ENCODE results near the gene CCM2L. TPM values are rescaled to one million over a fixed set of nuclear protein-coding genes. Genes with fewer than 3 reads are reported as not detected.

Gene CCM2L
- polyA plus RNA-seq, 1 donor (not counting 4 experiments of a cell fraction or from before 2014, with no cell fraction given), result not detected

DNA sequence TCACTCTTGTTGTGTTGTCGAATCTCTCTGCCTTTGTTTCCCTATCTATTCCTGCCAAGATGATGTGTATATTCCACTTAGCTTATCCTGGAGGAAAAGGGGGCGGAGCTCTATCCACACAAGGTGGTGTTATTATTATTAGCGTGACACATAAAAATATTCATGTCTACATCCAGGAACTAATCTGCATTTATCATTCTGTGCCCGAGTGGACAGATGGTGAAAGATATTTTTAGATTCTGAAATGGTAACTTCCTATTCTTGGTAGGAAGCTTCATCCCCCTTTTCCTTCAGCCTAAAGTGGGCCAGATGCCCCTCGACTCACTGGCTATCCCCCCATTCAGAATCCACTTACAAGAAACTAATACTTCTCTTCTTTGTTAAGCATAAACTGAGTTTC, 40.2 kb upstream of the CCM2L start:
- dilution Hi-C loops (cut with MboI; ENCODE audit: extremely low pct_ligation_motif_present, low sequenced_read_pairs), result no loop called here

GRCh38 chr20:31972471-31973021, 37.7 kb upstream of the CCM2L start:
- H3K27ac ChIP-seq (ENCODE audit: control insufficient read depth, insufficient read depth, low read length), result no peak overlapping the region
- no peak overlapping the region for H3K4me2 ChIP-seq (ENCODE audit: control insufficient read depth, extremely low read depth, insufficient read depth, low read depth, low read length)
- no peak overlapping the region for H2AFZ ChIP-seq (ENCODE audit: control insufficient read depth, low read length)
- dilution Hi-C loops (cut with MboI; ENCODE audit: extremely low pct_ligation_motif_present, low sequenced_read_pairs), result no loop called here
- H3K9ac ChIP-seq (ENCODE audit: control insufficient read depth, extremely low read depth, insufficient read depth, low read length), result no peak overlapping the region
- FAIRE-seq, result no peak
- no peak for TF ChIP-seq EZH2 (IDR thresholded peaks at IDR 0.05; ENCODE audit: low read length)
- TF ChIP-seq, protein P1, sequence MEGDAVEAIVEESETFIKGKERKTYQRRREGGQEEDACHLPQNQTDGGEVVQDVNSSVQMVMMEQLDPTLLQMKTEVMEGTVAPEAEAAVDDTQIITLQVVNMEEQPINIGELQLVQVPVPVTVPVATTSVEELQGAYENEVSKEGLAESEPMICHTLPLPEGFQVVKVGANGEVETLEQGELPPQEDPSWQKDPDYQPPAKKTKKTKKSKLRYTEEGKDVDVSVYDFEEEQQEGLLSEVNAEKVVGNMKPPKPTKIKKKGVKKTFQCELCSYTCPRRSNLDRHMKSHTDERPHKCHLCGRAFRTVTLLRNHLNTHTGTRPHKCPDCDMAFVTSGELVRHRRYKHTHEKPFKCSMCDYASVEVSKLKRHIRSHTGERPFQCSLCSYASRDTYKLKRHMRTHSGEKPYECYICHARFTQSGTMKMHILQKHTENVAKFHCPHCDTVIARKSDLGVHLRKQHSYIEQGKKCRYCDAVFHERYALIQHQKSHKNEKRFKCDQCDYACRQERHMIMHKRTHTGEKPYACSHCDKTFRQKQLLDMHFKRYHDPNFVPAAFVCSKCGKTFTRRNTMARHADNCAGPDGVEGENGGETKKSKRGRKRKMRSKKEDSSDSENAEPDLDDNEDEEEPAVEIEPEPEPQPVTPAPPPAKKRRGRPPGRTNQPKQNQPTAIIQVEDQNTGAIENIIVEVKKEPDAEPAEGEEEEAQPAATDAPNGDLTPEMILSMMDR (optimal IDR thresholded peaks at IDR 0.05 in 1 of 3, IDR thresholded peaks at IDR 0.05 in 1 of 3, conservative IDR thresholded peaks at IDR 0.05 in 1 of 3; ENCODE audit: extremely low read depth in 1 of 3, insufficient read depth in 2 of 3, low read length in 3 of 3), result no peak
- no peaks in the 10 kb centered on the region for H3K9me1 ChIP-seq (ENCODE audit: control insufficient read depth, extremely low read depth, insufficient read depth, low read length)
- H3K4me3 ChIP-seq (ENCODE audit: control insufficient read depth in 2 of 3, extremely low read depth in 1 of 3, insufficient read depth in 2 of 3, low read depth in 1 of 3, low read length in 3 of 3), result no peak overlapping the region
- no peaks in the 10 kb centered on the region for H3K79me2 ChIP-seq (ENCODE audit: control insufficient read depth, insufficient read depth, low read length)
- no peak for DNase-seq (ENCODE audit: low read depth, low spot score)
- no peaks in the 10 kb centered on the region for H4K20me1 ChIP-seq (ENCODE audit: control insufficient read depth, extremely low read depth, insufficient read depth, low read length)
- no peaks in the 10 kb centered on the region for H3K9me3 ChIP-seq (ENCODE audit: control insufficient read depth, low read depth, low read length)
- no peaks in the 10 kb centered on the region for H3K36me3 ChIP-seq (ENCODE audit: control insufficient read depth in 2 of 2, extremely low read depth in 1 of 2, insufficient read depth in 2 of 2, low read length in 2 of 2)
- H3K27me3 ChIP-seq (ENCODE audit: control insufficient read depth, extremely low read depth, insufficient read depth, low read length), result peaks cover 30% of the 10 kb centered on the region
- H3K4me1 ChIP-seq (ENCODE audit: control insufficient read depth, extremely low read depth, insufficient read depth, low read length), result no peaks in the 10 kb centered on the region

More for the DNA sequence above, 40.2 kb upstream of the CCM2L start:
- FAIRE-seq (no peak), DNase-seq (ENCODE audit: low read depth, low spot score) (no peak)
- Histone ChIP-seq H3K9me1 (ENCODE audit: control insufficient read depth, extremely low read depth, insufficient read depth, low read length) (no peaks in the 10 kb centered on the region), H3K9me3 (ENCODE audit: control insufficient read depth, low read depth, low read length) (no peaks in the 10 kb centered on the region), H3K4me2 (ENCODE audit: control insufficient read depth, extremely low read depth, insufficient read depth, low read depth, low read length) (no peak overlapping the region), H2AFZ (ENCODE audit: control insufficient read depth, low read length) (no peak overlapping the region), H3K9ac (ENCODE audit: control insufficient read depth, extremely low read depth, insufficient read depth, low read length) (no peak overlapping the region), H4K20me1 (ENCODE audit: control insufficient read depth, extremely low read depth, insufficient read depth, low read length) (no peaks in the 10 kb centered on the region), H3K4me3 (ENCODE audit: control insufficient read depth in 2 of 3, extremely low read depth in 1 of 3, insufficient read depth in 2 of 3, low read depth in 1 of 3, low read length in 3 of 3) (no peak overlapping the region), H3K27me3 (ENCODE audit: control insufficient read depth, extremely low read depth, insufficient read depth, low read length) (peaks cover 38% of the 10 kb centered on the region), H3K79me2 (ENCODE audit: control insufficient read depth, insufficient read depth, low read length) (no peaks in the 10 kb centered on the region), H3K36me3 (ENCODE audit: control insufficient read depth in 2 of 2, extremely low read depth in 1 of 2, insufficient read depth in 2 of 2, low read length in 2 of 2) (no peaks in the 10 kb centered on the region), H3K27ac (ENCODE audit: control insufficient read depth, insufficient read depth, low read length) (no peak overlapping the region), H3K4me1 (ENCODE audit: control insufficient read depth, extremely low read depth, insufficient read depth, low read length) (no peaks in the 10 kb centered on the region)
- no peak for TF ChIP-seq EZH2 (IDR thresholded peaks at IDR 0.05; ENCODE audit: low read length)
- TF ChIP-seq, protein P1 (optimal IDR thresholded peaks at IDR 0.05 in 1 of 3, IDR thresholded peaks at IDR 0.05 in 1 of 3, conservative IDR thresholded peaks at IDR 0.05 in 1 of 3; ENCODE audit: extremely low read depth in 1 of 3, insufficient read depth in 2 of 3, low read length in 3 of 3), result no peak
